Measurements from ENCODE around the gene DGKA.
"Not testable (repeated sequence)": the region's sequence is repeated elsewhere in the genome, so short reads cannot be mapped to it uniquely, and the experiment has no call there.

The DGKA gene

DNA sequence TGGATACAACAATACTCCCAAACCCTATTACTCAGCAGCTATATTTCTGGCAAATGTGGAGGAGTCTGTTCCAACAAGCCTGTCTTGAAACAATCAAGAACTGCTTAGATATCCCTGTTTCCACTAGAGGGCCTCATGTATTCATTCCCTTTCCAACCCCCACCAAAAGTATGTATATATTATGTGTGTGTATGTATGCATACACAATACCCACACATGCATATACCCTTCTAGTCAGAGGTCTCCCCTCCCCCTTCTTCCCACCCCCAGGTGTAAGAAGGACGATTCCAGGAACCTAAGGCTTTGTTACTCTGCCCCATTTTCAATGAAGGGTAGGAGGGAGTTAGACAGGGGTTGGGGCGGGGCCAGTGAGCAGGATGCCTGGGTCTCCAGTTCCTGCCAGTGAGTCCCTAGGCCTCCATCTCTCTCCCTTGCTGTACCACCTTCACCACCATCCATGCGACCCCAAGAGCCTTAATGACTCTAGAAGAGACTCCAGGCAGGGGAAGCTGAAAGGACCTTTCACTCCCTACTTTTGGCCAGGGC lies at the start of gene DGKA:
DGKA (plus strand) TSS at position 392 of the 546 bp plus-strand sequence. CDS start 5,342 bp downstream, outside the sequence.
- in situ Hi-C loops (cut with MboI; ENCODE audit: low sequenced_read_pairs) = no loop called here

GRCh38 chr12:55885113-55885512 lies 45.8 kb upstream of the DGKA start:
- in situ Hi-C loops (cut with MboI; ENCODE audit: low sequenced_read_pairs) = no loop called here

DNA sequence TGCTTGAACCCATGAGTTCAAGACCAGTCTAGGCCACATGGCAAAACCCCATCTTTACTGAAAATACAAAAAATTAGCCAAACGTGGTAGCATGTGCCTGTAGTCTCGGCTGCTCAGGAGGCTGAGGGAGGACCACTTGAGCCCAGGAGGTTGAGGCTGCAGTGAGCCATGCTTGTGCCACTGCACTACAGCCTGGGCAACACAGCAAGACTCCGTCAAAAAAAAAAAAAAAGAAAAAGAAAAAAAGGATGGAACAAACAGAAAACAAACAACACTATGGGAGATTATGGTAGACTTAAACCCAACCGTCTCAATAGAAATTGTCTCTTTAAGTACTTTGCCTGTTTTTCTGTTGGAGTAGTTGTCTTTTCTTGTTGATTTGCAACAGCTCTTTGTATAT lies 39.7 kb upstream of the DGKA start:
- in situ Hi-C loops (cut with MboI; ENCODE audit: low sequenced_read_pairs) = no loop called here

- in situ Hi-C loops (cut with MboI; ENCODE audit: low sequenced_read_pairs) = no loop called here
These were observed 37.2 kb upstream of the DGKA start for GRCh38 chr12:55893723-55894122.

GRCh38 chr12:55899082-55899481 lies 31.9 kb upstream of the DGKA start:
- in situ Hi-C loops (cut with MboI; ENCODE audit: low sequenced_read_pairs) = no loop called here

- in situ Hi-C loops (cut with MboI; ENCODE audit: low sequenced_read_pairs) = no loop called here
These were observed 29.0 kb upstream of the DGKA start for GRCh38 chr12:55901881-55902490.

GRCh38 chr12:55906056-55906455 lies 24.9 kb upstream of the DGKA start:
- in situ Hi-C loops (cut with MboI; ENCODE audit: low sequenced_read_pairs) = no loop called here

DNA sequence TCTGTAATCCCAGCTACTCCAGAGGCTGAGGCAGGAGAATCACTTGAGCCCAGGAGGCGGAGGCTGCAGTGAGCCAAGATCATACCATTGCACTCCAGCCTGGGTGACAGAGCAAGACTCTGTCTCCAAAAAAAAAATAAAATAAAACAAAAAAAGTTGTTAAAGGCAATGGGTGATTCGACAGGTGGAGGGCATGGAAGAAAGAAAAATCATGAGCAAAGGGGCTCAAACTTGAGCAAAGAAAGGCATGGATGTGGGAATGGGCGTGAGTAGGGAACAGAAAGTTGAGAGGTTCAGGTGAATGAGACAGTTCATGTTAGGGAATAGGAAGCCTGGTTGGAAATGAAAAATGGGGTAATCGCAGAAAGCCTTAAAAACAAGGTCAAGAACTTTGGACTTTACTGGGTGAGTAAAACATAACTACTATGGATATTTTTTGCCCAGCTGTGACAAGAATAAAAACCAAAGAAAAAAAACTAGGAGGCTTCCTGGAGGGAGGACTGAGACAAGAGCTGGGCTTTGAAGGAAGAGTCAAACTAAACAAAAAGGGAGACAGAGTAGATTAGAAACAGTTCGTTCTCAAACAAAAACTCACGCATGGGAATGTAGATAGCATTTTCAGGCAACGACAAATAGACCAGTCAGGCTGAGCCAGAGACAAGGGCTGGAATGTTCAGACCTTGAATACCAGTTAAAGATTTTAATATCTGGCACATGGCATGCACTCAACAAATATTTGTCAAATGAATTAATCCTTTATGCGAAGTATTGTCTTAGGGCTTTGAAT lies 22.0 kb upstream of the DGKA start:
- in situ Hi-C loops (cut with MboI; ENCODE audit: low sequenced_read_pairs) = no loop called here

DNA sequence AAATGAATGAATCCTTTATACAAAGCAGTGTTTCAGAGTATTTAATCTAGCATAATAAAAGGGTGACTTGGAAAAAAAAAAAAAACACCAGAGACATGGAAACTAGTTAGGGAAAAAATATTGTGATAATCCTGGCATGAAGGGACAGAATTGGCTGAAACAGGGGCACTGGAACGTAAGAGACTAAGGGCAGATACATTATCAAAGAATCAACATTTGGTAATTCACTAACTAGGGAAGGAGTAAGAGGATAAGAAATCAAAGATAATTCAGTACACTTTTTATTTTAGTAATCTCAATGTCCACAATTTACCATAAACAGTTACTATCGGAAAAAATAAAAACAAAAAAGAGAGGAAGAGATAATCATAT lies 21.5 kb upstream of the DGKA start:
- in situ Hi-C loops (cut with MboI; ENCODE audit: low sequenced_read_pairs) = no loop called here

DNA sequence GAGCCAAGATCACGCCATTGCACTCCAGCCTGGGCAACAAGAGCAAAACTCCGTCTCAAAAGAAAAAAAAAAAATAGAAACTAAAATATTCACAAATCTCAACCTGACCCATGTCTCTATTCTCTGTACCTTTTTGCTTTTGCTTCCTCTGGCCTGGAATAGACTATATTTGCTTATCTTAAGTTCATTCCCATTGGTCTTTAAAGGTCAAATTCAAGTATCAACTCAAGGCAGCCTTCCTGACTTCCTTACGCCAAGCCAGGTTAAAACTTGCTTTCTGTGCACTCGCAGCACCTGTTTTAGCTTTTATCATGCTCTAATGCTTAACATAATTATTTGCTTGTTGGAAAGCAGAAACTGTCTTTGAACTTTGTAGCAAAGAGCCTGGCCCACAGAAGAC lies 18.1 kb upstream of the DGKA start:
- in situ Hi-C loops (cut with MboI; ENCODE audit: low sequenced_read_pairs) = no loop called here

- in situ Hi-C loops (cut with MboI; ENCODE audit: low sequenced_read_pairs) = no loop called here
These were observed 15.5 kb upstream of the DGKA start for GRCh38 chr12:55915482-55915859.

DNA sequence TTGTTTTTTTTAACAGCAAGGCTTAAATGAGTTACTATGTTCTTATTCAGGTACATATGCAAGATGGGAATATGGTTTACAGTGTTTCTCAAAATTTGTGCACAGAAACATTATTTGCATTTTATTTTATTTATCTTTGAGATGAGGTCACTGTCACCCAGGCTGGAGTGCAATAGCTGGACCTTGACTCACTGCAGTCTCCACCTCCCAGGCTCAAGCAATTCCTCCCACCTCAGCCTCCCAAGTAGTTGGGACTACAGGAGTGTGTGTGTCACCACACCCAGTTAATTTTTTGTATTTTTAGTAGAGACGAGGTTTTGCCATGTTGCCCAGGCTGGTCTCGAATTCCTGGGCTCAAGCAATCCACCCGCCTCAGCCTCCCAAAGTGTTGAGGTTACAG lies 11.9 kb upstream of the DGKA start:
- in situ Hi-C loops (cut with MboI; ENCODE audit: low sequenced_read_pairs) = not testable (repeated sequence)

- in situ Hi-C loops (cut with MboI; ENCODE audit: low sequenced_read_pairs) = no loop called here
These were observed 8.8 kb upstream of the DGKA start for GRCh38 chr12:55922126-55922525.

DNA sequence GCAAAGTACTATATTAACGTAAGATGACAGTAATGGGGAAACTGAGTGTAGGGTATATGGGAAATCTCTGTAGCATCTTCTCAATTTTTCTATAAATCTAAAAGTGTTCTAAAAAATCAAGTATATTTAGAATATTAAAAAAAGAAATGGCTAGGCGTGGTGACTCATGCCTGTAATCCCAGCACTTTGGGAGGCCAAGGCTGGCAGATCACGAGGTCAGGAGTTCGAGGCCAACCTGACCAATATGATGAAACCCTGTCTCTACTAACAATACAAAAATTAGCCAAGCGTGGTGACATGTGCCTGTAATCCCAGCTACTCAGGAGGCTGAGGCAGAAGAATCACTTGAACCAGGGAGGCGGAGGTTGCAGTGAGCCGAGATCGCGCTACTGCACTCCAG lies 7.3 kb upstream of the DGKA start:
- in situ Hi-C loops (cut with MboI; ENCODE audit: low sequenced_read_pairs) = not testable (repeated sequence)

GRCh38 chr12:55925371-55925770 lies 5.6 kb upstream of the DGKA start:
- in situ Hi-C loops (cut with MboI; ENCODE audit: low sequenced_read_pairs) = no loop called here

- in situ Hi-C loops (cut with MboI; ENCODE audit: low sequenced_read_pairs) = no loop called here
These were observed 4.9 kb upstream of the DGKA start for GRCh38 chr12:55925870-55926737.

GRCh38 chr12:55926738-55927587 lies 4.0 kb upstream of the DGKA start:
- in situ Hi-C loops (cut with MboI; ENCODE audit: low sequenced_read_pairs) = no loop called here

- in situ Hi-C loops (cut with MboI; ENCODE audit: low sequenced_read_pairs) = no loop called here
These were observed 3.1 kb upstream of the DGKA start, which contains the start of gene PYM1 for GRCh38 chr12:55927588-55928502. Gene PYM1 (minus strand): TSS chr12:55927894. CDS start chr12:55927761, 133 bp downstream.

GRCh38 chr12:55929306-55929791 lies 1.6 kb upstream of the DGKA start:
- in situ Hi-C loops (cut with MboI; ENCODE audit: low sequenced_read_pairs) = no loop called here

Data from HL-60/S4 (cell line).